Regular cardiac myocyte (primary cell): ENCODE measurements around the gene ACAD10. TPM values are rescaled to one million over a fixed set of nuclear protein-coding genes. Genes with fewer than 3 reads are reported as not detected.

Experiments used
- total RNA-seq: library from RNA; depleted of rRNA; stranded (reverse); fragments of >200 nt; gene quantifications from 2 replicates; pipeline ENCODE4 v1.2.3, GENCODE V29; 2014

Gene ACAD10
- 7.9 and 14.4 TPM in 2 replicates for total RNA-seq

DNA sequence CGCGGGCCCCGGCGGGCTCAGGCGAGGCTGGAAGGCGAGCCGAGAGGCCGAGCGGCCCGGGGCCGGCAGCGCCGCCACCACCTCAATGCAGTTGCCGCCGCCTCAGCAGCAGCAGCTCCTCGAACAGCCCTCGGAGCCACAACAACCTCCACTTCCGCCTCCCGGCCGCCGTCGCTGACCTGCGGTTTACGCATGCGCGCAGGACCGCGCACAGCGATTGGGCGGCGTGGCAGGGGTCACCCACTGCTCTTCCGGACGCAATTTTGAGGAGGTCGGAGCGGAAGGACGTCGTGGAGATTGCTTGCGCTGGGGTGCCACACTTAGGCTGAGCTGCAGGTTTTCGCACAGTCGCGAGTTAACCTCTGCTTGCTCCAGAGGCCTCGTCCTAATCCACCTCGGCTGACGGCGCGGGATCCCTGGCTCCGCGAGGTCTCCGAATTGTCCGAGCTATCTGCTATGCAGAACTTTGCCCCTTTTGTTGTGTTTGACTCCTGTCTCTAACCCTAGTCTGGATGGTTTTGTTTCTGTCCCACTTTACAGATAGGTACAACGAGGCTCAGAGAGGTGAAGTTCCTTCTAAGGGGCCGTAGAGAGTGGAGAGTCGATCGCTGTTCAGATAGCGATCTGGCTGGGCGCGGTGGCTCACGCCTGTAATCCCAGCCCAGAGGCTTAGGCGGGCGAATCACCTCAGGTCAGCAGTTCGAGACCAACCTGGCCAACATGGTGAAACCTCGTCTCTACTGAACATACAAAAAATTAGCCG lies at the start of gene ACAD10, which contains the start of gene BRAP:
ACAD10 (plus strand) TSS at position 243 of the 763 bp plus-strand sequence. CDS start 6,657 bp downstream, outside the sequence.
BRAP (minus strand) TSS at position 146 of the 763 bp plus-strand sequence. CDS start 164 bp downstream, outside the sequence.

GRCh38 chr12:111766608-111767361 lies 80.9 kb downstream of the ACAD10 start, which contains the start of gene ALDH2:
Gene ALDH2 (plus strand): TSS chr12:111766933. CDS start chr12:111766983, 50 bp downstream.

Other genes starting within 250 kb of the ACAD10 start
- gene ATXN2, start 86.7 kb upstream of the ACAD10 start, total RNA-seq = 20.7 and 21.4 TPM in 2 replicates
- gene BRAP, start 97 bp upstream of the ACAD10 start, total RNA-seq = 15.1 and 20.9 TPM in 2 replicates
- 13.0 and 23.7 TPM in 2 replicates for gene ALDH2, start 80.9 kb downstream of the ACAD10 start, total RNA-seq
- 31.4 and 32.1 TPM in 2 replicates for gene MAPKAPK5, start 156.2 kb downstream of the ACAD10 start, total RNA-seq